ENCODE results near the gene PELI1.

The PELI1 gene

GRCh38 chr2:64137567-64137966 is 6.7 kb downstream of the PELI1 start:
- no peak overlapping the region for H3K4me3 ChIP-seq (ENCODE audit: low read length in 2 of 2)
- no peaks in the 10 kb centered on the region for H3K9me3 ChIP-seq (ENCODE audit: control insufficient read depth in 2 of 2, low read length in 2 of 2)
- H3K27me3 ChIP-seq (ENCODE audit: control insufficient read depth in 1 of 2, insufficient read depth in 2 of 2, low read length in 2 of 2): no peaks in the 10 kb centered on the region
- no peak overlapping the region for H3K9ac ChIP-seq (ENCODE audit: low read length in 2 of 2)
- no peak overlapping the region for H3K27ac ChIP-seq (ENCODE audit: low read length)
- no peaks in the 10 kb centered on the region for H3K36me3 ChIP-seq (ENCODE audit: control insufficient read depth in 2 of 2, insufficient read depth in 2 of 2, low read length in 2 of 2)
- H3K4me1 ChIP-seq (ENCODE audit: control insufficient read depth, insufficient read depth, low read length): peaks cover 15% of the 10 kb centered on the region

DNA sequence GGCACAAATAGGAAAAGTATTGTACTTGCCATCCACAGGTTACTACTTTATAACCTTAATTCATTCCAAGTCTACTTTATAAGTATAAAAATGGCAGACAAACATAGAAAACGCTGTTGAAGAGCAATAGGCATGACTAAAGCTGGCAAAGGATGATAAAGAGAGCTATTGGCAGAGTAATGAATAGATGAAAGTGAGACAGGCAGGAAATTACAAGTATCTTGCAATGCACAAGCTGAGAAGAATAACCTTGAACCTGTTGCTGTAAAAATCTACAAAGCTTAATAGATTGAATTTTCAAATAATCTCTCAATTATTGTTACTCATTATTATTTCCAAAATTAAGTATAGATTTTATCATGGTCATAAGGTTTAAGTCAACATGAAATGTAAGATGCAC is 8.8 kb downstream of the PELI1 start:
- H3K9me3 ChIP-seq (ENCODE audit: control insufficient read depth in 2 of 2, low read length in 2 of 2): no peaks in the 10 kb centered on the region
- H3K4me1 ChIP-seq (ENCODE audit: control insufficient read depth, insufficient read depth, low read length): peaks cover 10% of the 10 kb centered on the region
- H3K9ac ChIP-seq (ENCODE audit: low read length in 2 of 2): no peak overlapping the region
- H3K36me3 ChIP-seq (ENCODE audit: control insufficient read depth in 2 of 2, insufficient read depth in 2 of 2, low read length in 2 of 2): no peaks in the 10 kb centered on the region
- no peak overlapping the region for H3K27ac ChIP-seq (ENCODE audit: low read length)
- H3K4me3 ChIP-seq (ENCODE audit: low read length in 2 of 2): no peak overlapping the region
- H3K27me3 ChIP-seq (ENCODE audit: control insufficient read depth in 1 of 2, insufficient read depth in 2 of 2, low read length in 2 of 2): no peaks in the 10 kb centered on the region

DNA sequence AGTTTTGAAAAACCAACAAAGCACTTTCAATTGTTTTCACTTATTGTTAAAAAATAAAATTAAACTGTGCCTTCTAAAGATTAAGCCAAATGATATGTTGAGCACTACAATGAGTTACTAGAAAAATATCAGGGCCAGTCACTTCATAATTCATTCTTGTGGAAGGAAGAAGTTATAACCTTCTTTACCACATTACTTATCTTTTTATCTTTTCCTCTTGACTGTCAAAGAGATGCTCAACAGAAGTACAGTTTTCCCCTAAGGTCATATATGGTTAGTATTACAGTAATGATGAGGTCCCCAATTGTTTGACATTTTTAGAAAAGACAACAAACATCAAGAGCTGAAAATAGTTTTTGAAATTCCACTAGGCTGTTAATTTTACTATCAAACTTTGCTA is 9.4 kb downstream of the PELI1 start:
- Histone ChIP-seq H3K4me3 (ENCODE audit: low read length in 2 of 2) (no peak overlapping the region), H3K9ac (ENCODE audit: low read length in 2 of 2) (no peak overlapping the region), H3K4me1 (ENCODE audit: control insufficient read depth, insufficient read depth, low read length) (peaks cover 6% of the 10 kb centered on the region), H3K9me3 (ENCODE audit: control insufficient read depth in 2 of 2, low read length in 2 of 2) (no peaks in the 10 kb centered on the region), H3K27me3 (ENCODE audit: control insufficient read depth in 1 of 2, insufficient read depth in 2 of 2, low read length in 2 of 2) (no peaks in the 10 kb centered on the region), H3K27ac (ENCODE audit: low read length) (no peak overlapping the region), H3K36me3 (ENCODE audit: control insufficient read depth in 2 of 2, insufficient read depth in 2 of 2, low read length in 2 of 2) (no peaks in the 10 kb centered on the region)

GRCh38 chr2:64133828-64134227 is 10.4 kb downstream of the PELI1 start:
- H3K9me3 ChIP-seq (ENCODE audit: control insufficient read depth in 2 of 2, low read length in 2 of 2): no peaks in the 10 kb centered on the region
- peaks cover 2% of the 10 kb centered on the region for H3K4me1 ChIP-seq (ENCODE audit: control insufficient read depth, insufficient read depth, low read length)

DNA sequence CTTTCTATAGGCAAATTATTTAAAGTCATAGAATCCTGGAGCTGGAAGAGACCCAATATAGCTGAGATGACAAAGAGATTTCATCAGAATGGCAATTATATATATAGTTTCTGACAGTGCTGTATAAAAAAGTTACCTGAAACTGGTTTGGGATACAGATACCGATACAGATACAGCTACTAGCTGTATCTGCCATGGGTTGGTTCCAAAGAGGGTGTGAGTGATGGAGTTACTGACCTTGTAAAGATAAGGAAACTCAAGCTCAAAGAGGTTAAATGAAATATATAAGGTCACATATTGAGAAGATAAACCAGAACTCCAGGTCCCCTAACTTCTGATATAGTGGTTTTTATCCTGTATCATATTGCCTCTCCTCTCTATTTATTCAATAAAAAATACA is 10.9 kb downstream of the PELI1 start:
- H3K4me1 ChIP-seq (ENCODE audit: control insufficient read depth, insufficient read depth, low read length): peaks cover 2% of the 10 kb centered on the region
- no peaks in the 10 kb centered on the region for H3K27me3 ChIP-seq (ENCODE audit: control insufficient read depth in 1 of 2, insufficient read depth in 2 of 2, low read length in 2 of 2)

More at GRCh38 chr2:64133828-64134227, 10.4 kb downstream of the PELI1 start:
- Histone ChIP-seq H3K9ac (ENCODE audit: low read length in 2 of 2) (no peak overlapping the region), H3K4me3 (ENCODE audit: low read length in 2 of 2) (no peak overlapping the region), H3K27ac (ENCODE audit: low read length) (no peak overlapping the region), H3K36me3 (ENCODE audit: control insufficient read depth in 2 of 2, insufficient read depth in 2 of 2, low read length in 2 of 2) (no peaks in the 10 kb centered on the region), H3K27me3 (ENCODE audit: control insufficient read depth in 1 of 2, insufficient read depth in 2 of 2, low read length in 2 of 2) (no peaks in the 10 kb centered on the region)

GRCh38 chr2:64130333-64130732 is 13.9 kb downstream of the PELI1 start:
- Histone ChIP-seq H3K27ac (ENCODE audit: low read length) (no peak overlapping the region), H3K36me3 (ENCODE audit: control insufficient read depth in 2 of 2, insufficient read depth in 2 of 2, low read length in 2 of 2) (no peaks in the 10 kb centered on the region), H3K9ac (ENCODE audit: low read length in 2 of 2) (no peak overlapping the region), H3K27me3 (ENCODE audit: control insufficient read depth in 1 of 2, insufficient read depth in 2 of 2, low read length in 2 of 2) (no peaks in the 10 kb centered on the region), H3K4me3 (ENCODE audit: low read length in 2 of 2) (no peak overlapping the region), H3K4me1 (ENCODE audit: control insufficient read depth, insufficient read depth, low read length) (no peaks in the 10 kb centered on the region), H3K9me3 (ENCODE audit: control insufficient read depth in 2 of 2, low read length in 2 of 2) (no peaks in the 10 kb centered on the region)

More for the DNA sequence above, 10.9 kb downstream of the PELI1 start:
- H3K9ac ChIP-seq (ENCODE audit: low read length in 2 of 2): no peak overlapping the region
- no peaks in the 10 kb centered on the region for H3K9me3 ChIP-seq (ENCODE audit: control insufficient read depth in 2 of 2, low read length in 2 of 2)
- no peak overlapping the region for H3K4me3 ChIP-seq (ENCODE audit: low read length in 2 of 2)
- no peaks in the 10 kb centered on the region for H3K36me3 ChIP-seq (ENCODE audit: control insufficient read depth in 2 of 2, insufficient read depth in 2 of 2, low read length in 2 of 2)
- H3K27ac ChIP-seq (ENCODE audit: low read length): no peak overlapping the region

DNA sequence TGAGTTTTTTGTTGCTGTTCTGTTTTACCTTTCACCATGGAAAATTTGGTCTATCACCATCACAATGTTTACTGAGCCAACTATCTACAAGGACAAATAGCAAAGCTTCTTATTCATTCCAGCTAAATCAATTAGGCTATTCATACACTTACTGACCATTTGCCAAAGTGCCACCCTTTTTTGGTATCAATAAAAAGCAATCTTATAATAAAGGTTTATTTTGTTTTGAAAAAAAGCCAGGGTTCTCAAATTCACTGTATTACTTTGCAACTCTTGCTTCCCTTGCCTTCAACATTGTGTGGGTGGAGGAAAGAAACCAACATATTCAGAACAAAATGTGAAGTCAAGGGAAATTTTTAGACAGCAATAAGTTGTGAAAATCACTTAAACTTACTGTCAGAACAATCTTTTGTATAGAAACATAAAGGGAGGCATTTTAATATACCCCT is 15.3 kb downstream of the PELI1 start:
- H3K4me1 ChIP-seq (ENCODE audit: control insufficient read depth, insufficient read depth, low read length): no peaks in the 10 kb centered on the region
- H3K27me3 ChIP-seq (ENCODE audit: control insufficient read depth in 1 of 2, insufficient read depth in 2 of 2, low read length in 2 of 2): no peaks in the 10 kb centered on the region
- H3K36me3 ChIP-seq (ENCODE audit: control insufficient read depth in 2 of 2, insufficient read depth in 2 of 2, low read length in 2 of 2): no peaks in the 10 kb centered on the region
- no peak overlapping the region for H3K27ac ChIP-seq (ENCODE audit: low read length)
- no peak overlapping the region for H3K4me3 ChIP-seq (ENCODE audit: low read length in 2 of 2)
- H3K9ac ChIP-seq (ENCODE audit: low read length in 2 of 2): no peak overlapping the region
- H3K9me3 ChIP-seq (ENCODE audit: control insufficient read depth in 2 of 2, low read length in 2 of 2): no peaks in the 10 kb centered on the region

DNA sequence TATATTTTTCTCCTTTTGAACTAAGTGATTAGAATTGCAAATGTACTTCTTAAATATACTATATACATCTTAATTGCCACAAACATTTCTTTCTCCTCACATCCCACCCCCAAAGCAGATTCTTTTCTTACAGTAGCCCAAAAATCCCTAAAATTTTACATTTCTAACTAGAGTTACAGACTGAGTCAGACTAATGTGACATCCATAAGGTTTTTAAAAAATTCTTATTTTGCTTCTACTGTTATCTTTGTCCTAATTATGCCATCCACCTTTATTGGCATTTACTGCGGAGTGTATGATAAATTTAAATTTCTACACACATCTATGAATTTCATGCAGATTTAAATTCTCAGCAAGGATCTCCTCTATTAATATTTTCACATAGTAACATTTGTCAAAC is 15.8 kb downstream of the PELI1 start:
- Histone ChIP-seq H3K27me3 (ENCODE audit: control insufficient read depth in 1 of 2, insufficient read depth in 2 of 2, low read length in 2 of 2) (no peaks in the 10 kb centered on the region), H3K36me3 (ENCODE audit: control insufficient read depth in 2 of 2, insufficient read depth in 2 of 2, low read length in 2 of 2) (no peaks in the 10 kb centered on the region), H3K27ac (ENCODE audit: low read length) (no peak overlapping the region), H3K9me3 (ENCODE audit: control insufficient read depth in 2 of 2, low read length in 2 of 2) (no peaks in the 10 kb centered on the region), H3K4me3 (ENCODE audit: low read length in 2 of 2) (no peak overlapping the region), H3K4me1 (ENCODE audit: control insufficient read depth, insufficient read depth, low read length) (no peaks in the 10 kb centered on the region), H3K9ac (ENCODE audit: low read length in 2 of 2) (no peak overlapping the region)

GRCh38 chr2:64127119-64127518 is 17.1 kb downstream of the PELI1 start:
- Histone ChIP-seq H3K9ac (ENCODE audit: low read length in 2 of 2) (no peak overlapping the region), H3K27ac (ENCODE audit: low read length) (no peak overlapping the region), H3K4me3 (ENCODE audit: low read length in 2 of 2) (no peak overlapping the region)

DNA sequence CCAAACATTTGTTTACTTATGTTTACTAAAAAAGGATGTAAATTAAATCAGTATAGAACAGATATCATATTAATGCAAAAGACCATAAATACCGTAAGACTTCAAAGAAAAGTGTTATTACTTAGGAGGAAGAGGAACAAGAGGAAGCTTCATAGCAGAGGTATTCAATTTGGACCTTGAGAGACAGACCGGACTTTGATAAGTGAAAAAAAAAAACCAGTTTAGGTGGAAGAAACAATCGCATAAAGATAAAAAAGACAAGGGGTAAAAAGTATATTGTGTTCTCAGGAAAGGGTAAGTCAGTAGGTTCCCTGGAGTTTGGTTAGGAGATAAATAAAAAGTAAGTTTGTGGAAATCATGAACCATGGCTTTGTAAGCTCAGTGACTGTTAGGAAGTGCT is 17.6 kb downstream of the PELI1 start:
- H3K9ac ChIP-seq (ENCODE audit: low read length in 2 of 2): no peak overlapping the region
- no peaks in the 10 kb centered on the region for H3K4me1 ChIP-seq (ENCODE audit: control insufficient read depth, insufficient read depth, low read length)
- H3K27ac ChIP-seq (ENCODE audit: low read length): no peak overlapping the region
- H3K36me3 ChIP-seq (ENCODE audit: control insufficient read depth in 2 of 2, insufficient read depth in 2 of 2, low read length in 2 of 2): no peaks in the 10 kb centered on the region
- no peaks in the 10 kb centered on the region for H3K9me3 ChIP-seq (ENCODE audit: control insufficient read depth in 2 of 2, low read length in 2 of 2)
- no peaks in the 10 kb centered on the region for H3K27me3 ChIP-seq (ENCODE audit: control insufficient read depth in 1 of 2, insufficient read depth in 2 of 2, low read length in 2 of 2)
- H3K4me3 ChIP-seq (ENCODE audit: low read length in 2 of 2): no peak overlapping the region

More at GRCh38 chr2:64127119-64127518, 17.1 kb downstream of the PELI1 start:
- Histone ChIP-seq H3K4me1 (ENCODE audit: control insufficient read depth, insufficient read depth, low read length) (no peaks in the 10 kb centered on the region), H3K36me3 (ENCODE audit: control insufficient read depth in 2 of 2, insufficient read depth in 2 of 2, low read length in 2 of 2) (no peaks in the 10 kb centered on the region), H3K9me3 (ENCODE audit: control insufficient read depth in 2 of 2, low read length in 2 of 2) (no peaks in the 10 kb centered on the region), H3K27me3 (ENCODE audit: control insufficient read depth in 1 of 2, insufficient read depth in 2 of 2, low read length in 2 of 2) (no peaks in the 10 kb centered on the region)

DNA sequence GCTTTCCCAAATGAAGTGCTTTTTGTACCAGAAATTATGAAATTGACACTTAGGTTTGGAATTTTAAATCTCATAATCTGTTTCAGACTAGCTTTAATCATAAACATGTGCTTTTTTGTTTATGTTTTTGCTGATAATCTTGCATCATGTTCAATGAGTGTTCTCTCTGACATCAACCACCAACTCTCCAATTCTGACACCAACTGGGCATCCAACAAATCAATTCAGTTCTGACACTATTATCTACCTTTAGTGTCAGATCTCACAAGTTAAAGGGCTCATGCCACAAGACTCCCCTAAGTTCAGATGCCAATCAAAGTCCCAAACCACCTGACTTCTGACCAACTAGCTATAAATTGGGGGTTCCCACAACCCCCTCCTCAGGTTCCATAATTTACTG is 19.6 kb downstream of the PELI1 start:
- Histone ChIP-seq H3K27ac (ENCODE audit: low read length) (no peak overlapping the region), H3K36me3 (ENCODE audit: control insufficient read depth in 2 of 2, insufficient read depth in 2 of 2, low read length in 2 of 2) (no peaks in the 10 kb centered on the region), H3K9ac (ENCODE audit: low read length in 2 of 2) (no peak overlapping the region), H3K27me3 (ENCODE audit: control insufficient read depth in 1 of 2, insufficient read depth in 2 of 2, low read length in 2 of 2) (no peaks in the 10 kb centered on the region), H3K4me1 (ENCODE audit: control insufficient read depth, insufficient read depth, low read length) (no peaks in the 10 kb centered on the region), H3K4me3 (ENCODE audit: low read length in 2 of 2) (no peak overlapping the region), H3K9me3 (ENCODE audit: control insufficient read depth in 2 of 2, low read length in 2 of 2) (no peaks in the 10 kb centered on the region)

All from stomach smooth muscle (tissue), 2 donors.